Peyer's patch (tissue), 4 donors: ENCODE measurements around the gene SCNN1A. TPM values are rescaled to one million over a fixed set of nuclear protein-coding genes. Genes with fewer than 3 reads are reported as not detected.

ENCODE experiments used
- DNase-seq, 3 donors: peaks; one replicate each; pipeline ENCODE4 v3.0.0-alpha.2; 2017 to 2019
- H3K27ac ChIP-seq, 4 donors: fragments of 200-600 bp; sonication (generic); one replicate each; pipeline ENCODE4 v1.5.1; 2016 to 2019
- H3K27me3 ChIP-seq, 2 donors: fragments of 200-600 bp; sonication (generic); one replicate each; pipeline ENCODE4 v1.5.1; 2019
- H3K36me3 ChIP-seq, 3 donors: fragments of 200-600 bp; sonication (generic); one replicate each; pipeline ENCODE4 v1.5.1; 2016 to 2019
- H3K4me1 ChIP-seq, 4 donors: fragments of 200-600 bp; sonication (generic); one replicate each; pipeline ENCODE4 v1.5.1; 2016 to 2019
- H3K4me3 ChIP-seq, 4 donors: fragments of 200-600 bp; sonication (generic); 1 replicate in 3 of 4; 2 replicates in 1 of 4; pipeline ENCODE4 v1.5.1; 2016 to 2019; ENCODE audit warnings: mild to moderate bottlenecking in 1 of 4
- H3K9me3 ChIP-seq, 4 donors: fragments of 200-600 bp; sonication (generic); one replicate each; pipeline ENCODE4 v1.5.1; 2016 to 2019; ENCODE audit warnings: mild to moderate bottlenecking in 1 of 4
- CTCF ChIP-seq, 6 experiments: fragments of 450-650 bp in 4 of 6; fragments of 200-600 bp in 2 of 6; sonication (generic) in 1 of 6; IDR thresholded peaks; one replicate each; pipeline ENCODE4 v1.5.1; 2017 to 2019; ENCODE audit warnings: antibody characterized with exemption in 6 of 6, mild to moderate bottlenecking in 3 of 6, moderate library complexity in 1 of 6
- POLR2A ChIP-seq, 2 donors: fragments of 450-650 bp; IDR thresholded peaks; one replicate each; pipeline ENCODE4 v1.5.1; 2017; ENCODE audit warnings: antibody characterized with exemption in 2 of 2, mild to moderate bottlenecking in 2 of 2, moderate library complexity in 2 of 2
- total RNA-seq, 4 donors: library from RNA; depleted of rRNA; stranded (reverse); fragments of >200 nt; gene quantifications; one replicate each; pipeline ENCODE4 v1.1.0, GENCODE V29; 2016

The SCNN1A gene
- total RNA-seq, 4 donors from 2014 or later: 93.3 to 275 (median 143) TPM

- peaks cover 0 to 7% (median 0%) of the 10 kb centered on the region in 4 donors for H3K4me1 ChIP-seq
- no peaks in the 10 kb centered on the region for H3K27me3 ChIP-seq
- H3K4me3 ChIP-seq: no peak overlapping the region
- no peaks in the 10 kb centered on the region for H3K36me3 ChIP-seq
- TF ChIP-seq CTCF (IDR thresholded peaks at IDR 0.05): no peak
- no peaks in the 10 kb centered on the region for H3K9me3 ChIP-seq
- no peak for DNase-seq
- H3K27ac ChIP-seq: peak overlapping the region in 2 of 4 donors; percentile 53 to 65
Measured at GRCh38 chr12:6399884-6400644, 24.7 kb upstream of the SCNN1A start.

- no peaks in the 10 kb centered on the region for H3K9me3 ChIP-seq
- H3K4me1 ChIP-seq: peaks cover 0 to 28% (median 2%) of the 10 kb centered on the region in 4 donors
- no peak for DNase-seq
- peaks cover 0 to 7% (median 0%) of the 10 kb centered on the region in 3 donors for H3K36me3 ChIP-seq
- no peaks in the 10 kb centered on the region for H3K27me3 ChIP-seq
- H3K4me3 ChIP-seq: no peak overlapping the region
- no peak for TF ChIP-seq POLR2A (IDR thresholded peaks at IDR 0.05)
- TF ChIP-seq CTCF (IDR thresholded peaks at IDR 0.05): no peak
- H3K27ac ChIP-seq: no peak overlapping the region
Measured at GRCh38 chr12:6396031-6396430, 20.7 kb upstream of the SCNN1A start.

- TF ChIP-seq CTCF (IDR thresholded peaks at IDR 0.05) (no peak), POLR2A (IDR thresholded peaks at IDR 0.05) (no peak)
- Histone ChIP-seq H3K27me3 (no peaks in the 10 kb centered on the region), H3K9me3 (no peaks in the 10 kb centered on the region), H3K4me3 (no peak overlapping the region), H3K36me3 (peaks cover 0 to 15% (median 0%) of the 10 kb centered on the region in 3 donors), H3K27ac (no peak overlapping the region), H3K4me1 (peaks cover 0 to 39% (median 2%) of the 10 kb centered on the region in 4 donors)
- DNase-seq: no peak
Measured at GRCh38 chr12:6394398-6394797, 19.0 kb upstream of the SCNN1A start.

GRCh38 chr12:6393109-6393508, 17.7 kb upstream of the SCNN1A start:
- Histone ChIP-seq H3K27me3 (no peaks in the 10 kb centered on the region), H3K36me3 (peaks cover 0 to 24% (median 0%) of the 10 kb centered on the region in 3 donors), H3K9me3 (no peaks in the 10 kb centered on the region), H3K4me1 (peaks cover 0 to 44% (median 2%) of the 10 kb centered on the region in 4 donors), H3K4me3 (no peak overlapping the region), H3K27ac (peak overlapping the region in 3 of 4 donors; percentile 7 to 79 (median 64))
- no peak for DNase-seq
- TF ChIP-seq CTCF (IDR thresholded peaks at IDR 0.05) (no peak), POLR2A (IDR thresholded peaks at IDR 0.05) (no peak)

- Histone ChIP-seq H3K4me1 (peaks cover 0 to 49% (median 2%) of the 10 kb centered on the region in 4 donors), H3K27ac (peak overlapping the region in 3 of 4 donors; percentile 53 to 79 (median 64))
- TF ChIP-seq POLR2A (IDR thresholded peaks at IDR 0.05): peak; percentile 37 to 68
- TF ChIP-seq CTCF (IDR thresholded peaks at IDR 0.05): no peak
Measured at GRCh38 chr12:6392504-6392903, 17.1 kb upstream of the SCNN1A start.

More at GRCh38 chr12:6392504-6392903, 17.1 kb upstream of the SCNN1A start:
- Histone ChIP-seq H3K36me3 (peaks cover 0 to 29% (median 0%) of the 10 kb centered on the region in 3 donors), H3K4me3 (no peak overlapping the region), H3K27me3 (no peaks in the 10 kb centered on the region), H3K9me3 (no peaks in the 10 kb centered on the region)
- DNase-seq: peak in 2 of 3 donors; percentile 76 to 84
